ENCODE measurements around the gene CPEB3.

CPEB3 gene

DNA sequence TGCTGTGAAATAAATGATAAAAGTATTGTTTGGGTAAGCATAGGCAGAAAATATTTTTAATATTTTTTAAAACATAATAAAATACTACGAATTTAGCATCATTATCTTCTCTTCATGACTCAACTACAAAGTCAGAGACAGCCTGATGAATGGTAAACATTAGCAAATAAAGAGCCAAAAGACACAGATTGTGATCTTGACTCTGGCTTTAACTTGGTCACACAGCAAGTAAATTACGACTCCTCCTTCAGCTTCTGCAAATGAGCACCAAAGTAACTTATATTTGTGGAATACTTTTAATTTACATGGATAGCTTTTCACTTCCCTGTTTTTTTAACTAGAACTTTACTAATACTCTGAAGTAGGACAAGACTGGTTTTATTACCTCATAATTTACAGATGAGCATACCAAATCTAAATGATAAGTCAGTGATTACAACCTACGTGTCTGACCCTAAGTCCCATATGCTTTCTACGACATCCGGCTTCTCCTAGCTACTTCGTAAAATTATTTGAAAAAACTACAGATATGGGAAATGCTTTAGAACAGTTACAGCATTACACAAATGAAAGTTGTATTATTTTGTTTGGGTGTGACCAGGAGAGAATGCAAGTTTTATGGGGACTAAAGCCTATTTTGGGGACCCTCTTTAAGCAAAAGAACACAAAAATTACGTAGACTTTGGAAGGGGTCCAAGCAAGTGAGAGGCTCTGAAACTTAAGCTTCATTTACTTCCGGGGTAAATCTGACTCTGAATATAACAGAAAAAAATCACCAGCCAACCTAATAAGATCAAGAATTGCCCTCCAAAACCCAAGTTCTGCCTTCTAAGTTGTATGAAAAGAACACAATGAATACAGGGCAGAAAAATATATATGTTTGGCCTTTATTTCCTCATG, 133.8 kb downstream of the CPEB3 start:
- ChIA-PET CTCF (interaction anchor here (0.6 kb wide), 1 partner anchor 33 kb away, joined by 4 read pairs; no protein-coding TSS in a partner anchor), POLR2A (no interaction called here)
- TF ChIP-seq SUZ12 (IDR thresholded peaks at IDR 0.05): no peak
- no peak for TF ChIP-seq LEF1 (IDR thresholded peaks at IDR 0.05; ENCODE audit: borderline replicate concordance)
- TF ChIP-seq BHLHE40 (IDR thresholded peaks at IDR 0.05; ENCODE audit: borderline replicate concordance): no peak
- TF ChIP-seq HDGF (IDR thresholded peaks at IDR 0.05; ENCODE audit: borderline replicate concordance): no peak
- no peak for TF ChIP-seq FOXA1 (IDR thresholded peaks at IDR 0.05)
- TF ChIP-seq SP1 (IDR thresholded peaks at IDR 0.05): no peak
- TF ChIP-seq, protein P1, sequence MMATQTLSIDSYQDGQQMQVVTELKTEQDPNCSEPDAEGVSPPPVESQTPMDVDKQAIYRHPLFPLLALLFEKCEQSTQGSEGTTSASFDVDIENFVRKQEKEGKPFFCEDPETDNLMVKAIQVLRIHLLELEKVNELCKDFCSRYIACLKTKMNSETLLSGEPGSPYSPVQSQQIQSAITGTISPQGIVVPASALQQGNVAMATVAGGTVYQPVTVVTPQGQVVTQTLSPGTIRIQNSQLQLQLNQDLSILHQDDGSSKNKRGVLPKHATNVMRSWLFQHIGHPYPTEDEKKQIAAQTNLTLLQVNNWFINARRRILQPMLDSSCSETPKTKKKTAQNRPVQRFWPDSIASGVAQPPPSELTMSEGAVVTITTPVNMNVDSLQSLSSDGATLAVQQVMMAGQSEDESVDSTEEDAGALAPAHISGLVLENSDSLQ (IDR thresholded peaks at IDR 0.05): no peak
- TF ChIP-seq L3MBTL2 (conservative IDR thresholded peaks at IDR 0.05): no peak
- no peak for TF ChIP-seq ARNT (IDR thresholded peaks at IDR 0.05)
- no peak for TF ChIP-seq FOXK2 (IDR thresholded peaks at IDR 0.05)
- TF ChIP-seq FOXM1 (IDR thresholded peaks at IDR 0.05; ENCODE audit: borderline replicate concordance): no peak
- TF ChIP-seq ZNF384 (IDR thresholded peaks at IDR 0.05): no peak
- no peak for TF ChIP-seq ELF4 (IDR thresholded peaks at IDR 0.05)
- TF ChIP-seq CTBP1 (IDR thresholded peaks at IDR 0.05; ENCODE audit: borderline replicate concordance): no peak
- TF ChIP-seq TARDBP (IDR thresholded peaks at IDR 0.05): no peak
- TF ChIP-seq NFRKB (IDR thresholded peaks at IDR 0.05): no peak
- DNase-seq (ENCODE audit: extremely low spot score): no peak

DNA sequence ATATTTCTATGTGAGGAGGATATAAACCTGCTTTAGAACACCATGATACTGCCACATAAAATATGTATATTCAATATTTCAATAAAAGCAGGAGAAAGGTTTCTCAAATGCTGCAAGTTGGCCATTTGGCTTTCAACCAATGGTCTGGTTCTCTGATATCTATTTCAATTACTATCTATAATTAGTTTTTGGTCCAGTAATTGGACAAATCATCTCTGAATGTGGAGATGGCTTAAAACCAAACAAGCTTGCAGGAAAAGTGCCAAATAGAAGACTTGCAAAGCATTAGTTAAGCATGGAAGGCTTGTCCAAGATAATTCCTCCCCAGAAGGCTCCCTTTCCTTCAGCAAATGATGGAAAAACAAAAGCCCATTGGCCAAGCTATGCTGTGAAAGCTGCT, 140.1 kb downstream of the CPEB3 start:
- ChIA-PET CTCF (interaction anchor here (0.6 kb wide), 1 partner anchor 157 kb away, joined by 3 read pairs; no protein-coding TSS in a partner anchor), POLR2A (no interaction called here)
- TF ChIP-seq CTBP1 (IDR thresholded peaks at IDR 0.05; ENCODE audit: borderline replicate concordance) (no peak), FOXK2 (IDR thresholded peaks at IDR 0.05) (no peak), BHLHE40 (IDR thresholded peaks at IDR 0.05; ENCODE audit: borderline replicate concordance) (no peak), NFRKB (IDR thresholded peaks at IDR 0.05) (no peak), TARDBP (IDR thresholded peaks at IDR 0.05) (no peak), FOXA1 (IDR thresholded peaks at IDR 0.05) (no peak), L3MBTL2 (conservative IDR thresholded peaks at IDR 0.05) (no peak), LEF1 (IDR thresholded peaks at IDR 0.05; ENCODE audit: borderline replicate concordance) (no peak), ARNT (IDR thresholded peaks at IDR 0.05) (no peak), ELF4 (IDR thresholded peaks at IDR 0.05) (no peak), HDGF (IDR thresholded peaks at IDR 0.05; ENCODE audit: borderline replicate concordance) (no peak), ZNF384 (IDR thresholded peaks at IDR 0.05) (no peak), SP1 (IDR thresholded peaks at IDR 0.05) (no peak), SUZ12 (IDR thresholded peaks at IDR 0.05) (no peak), FOXM1 (IDR thresholded peaks at IDR 0.05; ENCODE audit: borderline replicate concordance) (no peak)
- TF ChIP-seq, protein P1 (IDR thresholded peaks at IDR 0.05): no peak
- no peak for DNase-seq (ENCODE audit: extremely low spot score)

DNA sequence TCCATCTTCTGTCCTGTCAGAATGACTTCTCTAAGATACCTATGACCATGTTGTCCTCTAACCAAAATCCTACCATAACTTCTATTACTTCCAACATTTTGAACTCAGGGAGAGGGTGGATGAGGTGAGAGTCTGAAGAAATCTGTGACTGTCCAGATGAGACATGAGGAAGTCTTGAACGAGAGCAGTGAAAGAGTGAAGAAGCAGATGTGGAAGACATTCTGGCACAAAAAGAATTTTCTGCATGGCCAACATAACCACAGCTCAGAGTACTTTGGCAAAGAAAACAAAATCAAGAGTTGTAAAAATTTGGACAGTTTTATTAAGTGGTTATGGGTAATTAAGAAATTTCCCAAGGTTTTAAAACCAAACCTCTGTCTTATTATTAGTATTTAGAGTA, 141.6 kb downstream of the CPEB3 start:
- ChIA-PET POLR2A (no interaction called here), CTCF (no interaction called here)
- no peak for TF ChIP-seq ZNF384 (IDR thresholded peaks at IDR 0.05)
- no peak for TF ChIP-seq LEF1 (IDR thresholded peaks at IDR 0.05; ENCODE audit: borderline replicate concordance)
- no peak for TF ChIP-seq SP1 (IDR thresholded peaks at IDR 0.05)
- TF ChIP-seq FOXA1 (IDR thresholded peaks at IDR 0.05): no peak
- TF ChIP-seq, protein P1 (IDR thresholded peaks at IDR 0.05): no peak
- TF ChIP-seq NFRKB (IDR thresholded peaks at IDR 0.05): no peak
- TF ChIP-seq ELF4 (IDR thresholded peaks at IDR 0.05): no peak
- no peak for TF ChIP-seq ARNT (IDR thresholded peaks at IDR 0.05)
- no peak for TF ChIP-seq BHLHE40 (IDR thresholded peaks at IDR 0.05; ENCODE audit: borderline replicate concordance)
- TF ChIP-seq FOXK2 (IDR thresholded peaks at IDR 0.05): no peak
- TF ChIP-seq FOXM1 (IDR thresholded peaks at IDR 0.05; ENCODE audit: borderline replicate concordance): no peak
- no peak for TF ChIP-seq SUZ12 (IDR thresholded peaks at IDR 0.05)
- TF ChIP-seq HDGF (IDR thresholded peaks at IDR 0.05; ENCODE audit: borderline replicate concordance): no peak
- TF ChIP-seq TARDBP (IDR thresholded peaks at IDR 0.05): no peak
- no peak for TF ChIP-seq L3MBTL2 (conservative IDR thresholded peaks at IDR 0.05)
- no peak for TF ChIP-seq CTBP1 (IDR thresholded peaks at IDR 0.05; ENCODE audit: borderline replicate concordance)
- DNase-seq (ENCODE audit: extremely low spot score): no peak

DNA sequence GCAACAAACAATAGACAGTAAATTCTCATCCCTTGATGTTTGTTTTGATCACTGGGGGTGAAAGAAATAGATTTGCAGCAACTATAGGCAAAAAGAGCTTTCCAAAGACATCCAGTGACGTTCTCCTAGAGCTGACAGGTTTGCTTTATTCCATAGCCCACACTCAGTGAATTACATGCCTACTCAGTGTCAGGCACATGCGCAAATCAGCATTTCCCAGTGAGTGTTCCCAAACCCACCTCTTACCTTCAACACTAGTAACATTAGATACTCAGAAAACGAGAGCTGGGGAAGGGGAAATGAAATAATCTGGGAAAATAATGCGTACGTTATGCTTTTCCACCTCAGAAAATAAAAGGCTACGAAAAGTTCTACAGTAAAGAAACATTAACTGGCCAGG, 144.1 kb downstream of the CPEB3 start:
- ChIA-PET POLR2A (no interaction called here), CTCF (no interaction called here)
- no peak for DNase-seq (ENCODE audit: extremely low spot score)
- TF ChIP-seq L3MBTL2 (conservative IDR thresholded peaks at IDR 0.05): no peak
- no peak for TF ChIP-seq SUZ12 (IDR thresholded peaks at IDR 0.05)
- TF ChIP-seq BHLHE40 (IDR thresholded peaks at IDR 0.05; ENCODE audit: borderline replicate concordance): no peak
- TF ChIP-seq CTBP1 (IDR thresholded peaks at IDR 0.05; ENCODE audit: borderline replicate concordance): no peak
- TF ChIP-seq, protein P1 (IDR thresholded peaks at IDR 0.05): no peak
- no peak for TF ChIP-seq HDGF (IDR thresholded peaks at IDR 0.05; ENCODE audit: borderline replicate concordance)

- DNase-seq (ENCODE audit: extremely low spot score): no peak
- CTCF ChIA-PET: interaction anchor here (0.6 kb wide), 2 partner anchors 80 to 588 kb away, joined by 3 read pairs; no protein-coding TSS in a partner anchor
- no peak for TF ChIP-seq ELF4 (IDR thresholded peaks at IDR 0.05)
- TF ChIP-seq FOXM1 (IDR thresholded peaks at IDR 0.05; ENCODE audit: borderline replicate concordance): no peak
- POLR2A ChIA-PET: no interaction called here
These were observed 144.8 kb downstream of the CPEB3 start for GRCh38 chr10:92146107-92146506.
